Left renal cortex interstitium (tissue), 4 donors: ENCODE data around the gene SETD6. TPM values are rescaled to one million over a fixed set of nuclear protein-coding genes. Genes with fewer than 3 reads are reported as not detected.

Experiments used
- DNase-seq, 4 donors: peaks; one replicate each; pipeline ENCODE4 v3.0.0-alpha.2; 2013; ENCODE audit warnings: low read depth in 4 of 4, low spot score in 2 of 4, missing footprints in 1 of 4
- polyA plus RNA-seq, 4 donors: library from polyadenylated mRNA; unstranded; fragments of 120-200 nt; gene quantifications; one replicate each; pipeline ENCODE4 v1.2.1, GENCODE V29; 2013; ENCODE audit not compliant: insufficient read length in 4 of 4

SETD6 gene
- polyA plus RNA-seq, 4 donors = 22.4 to 51.2 (median 35.1) TPM

GRCh38 chr16:58507195-58507962, 7.9 kb upstream of the SETD6 start:
- no peak for DNase-seq

DNA sequence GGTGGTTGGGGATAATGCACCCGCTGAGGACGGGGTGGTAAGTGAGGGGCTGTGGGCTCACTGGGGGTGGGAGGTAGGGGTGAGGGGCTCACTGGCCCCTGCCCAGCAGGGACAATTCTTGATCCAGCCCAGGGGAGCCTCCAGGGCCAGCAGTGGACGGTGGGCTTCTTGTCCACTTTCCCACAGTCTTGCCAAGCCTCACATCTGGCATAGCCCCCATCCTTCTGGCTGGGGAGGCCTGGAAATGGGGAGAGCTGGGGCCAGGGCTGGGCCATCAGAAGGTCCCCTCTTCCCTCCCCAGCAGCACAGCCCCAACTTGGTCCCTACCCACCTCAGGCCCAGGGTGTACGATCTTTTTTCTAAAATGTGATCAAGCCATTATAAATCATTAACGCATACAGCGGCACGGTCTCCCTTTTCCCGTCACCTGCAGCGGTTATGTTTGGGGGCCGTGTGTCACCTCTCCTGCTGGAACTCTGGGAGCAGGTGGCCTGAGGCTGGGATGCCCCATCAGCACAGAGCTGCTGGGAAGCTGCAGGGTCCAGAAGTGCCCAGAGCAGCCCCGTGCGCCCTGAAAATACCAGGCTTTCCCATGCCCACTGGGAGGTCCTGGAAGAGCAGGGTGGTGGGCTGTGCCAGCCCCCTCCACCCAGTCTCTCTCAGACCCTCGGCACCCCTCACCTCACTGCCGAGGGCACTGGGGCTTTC, 7.2 kb upstream of the SETD6 start:
- DNase-seq = no peak

GRCh38 chr16:58508671-58509251, 6.6 kb upstream of the SETD6 start:
- no peak for DNase-seq

DNA sequence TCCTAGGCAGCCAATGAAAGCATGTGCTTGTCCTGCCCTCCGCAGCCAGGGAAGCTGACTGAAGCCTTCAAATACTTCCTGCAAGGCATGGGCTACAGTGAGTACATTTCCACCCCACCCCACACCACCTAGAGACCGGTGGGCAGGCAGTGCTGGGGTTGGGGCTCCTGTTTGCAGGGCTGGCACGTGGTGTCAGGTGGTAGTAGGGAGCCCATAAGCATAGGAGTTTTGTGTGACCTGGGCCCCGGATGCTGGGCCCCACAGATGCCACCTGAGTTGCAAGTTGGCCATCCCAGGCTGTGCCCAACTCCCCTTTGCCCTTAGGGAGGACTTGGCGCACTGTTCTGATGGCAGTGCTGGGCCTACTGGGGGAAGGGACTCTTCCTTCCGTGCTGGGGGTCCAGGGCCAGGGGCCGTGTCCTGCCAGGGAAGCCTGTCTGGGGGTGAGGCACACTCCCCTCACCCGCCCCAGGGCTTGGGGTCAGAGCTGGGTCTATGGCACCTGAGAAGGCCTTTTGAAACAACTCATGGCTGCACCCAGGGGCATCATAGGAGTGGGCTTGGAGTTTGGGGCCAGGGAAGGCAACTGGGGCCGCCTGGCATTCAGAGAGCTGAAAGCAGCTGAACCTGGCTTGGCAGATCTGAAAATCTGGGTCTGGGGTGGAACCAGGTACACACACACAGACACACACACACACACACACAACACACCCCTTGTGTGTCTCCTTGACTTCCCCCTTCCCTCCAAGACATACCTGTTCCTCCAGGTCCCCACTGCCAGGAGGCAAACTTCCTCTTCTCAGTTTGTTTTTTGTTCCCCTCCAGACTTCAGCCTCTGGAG, 5.8 kb upstream of the SETD6 start:
- DNase-seq = no peak

GRCh38 chr16:58510097-58510775, 5.1 kb upstream of the SETD6 start:
- DNase-seq = no peak

- DNase-seq = no peak
These were observed 4.3 kb upstream of the SETD6 start for GRCh38 chr16:58510776-58511628.

DNA sequence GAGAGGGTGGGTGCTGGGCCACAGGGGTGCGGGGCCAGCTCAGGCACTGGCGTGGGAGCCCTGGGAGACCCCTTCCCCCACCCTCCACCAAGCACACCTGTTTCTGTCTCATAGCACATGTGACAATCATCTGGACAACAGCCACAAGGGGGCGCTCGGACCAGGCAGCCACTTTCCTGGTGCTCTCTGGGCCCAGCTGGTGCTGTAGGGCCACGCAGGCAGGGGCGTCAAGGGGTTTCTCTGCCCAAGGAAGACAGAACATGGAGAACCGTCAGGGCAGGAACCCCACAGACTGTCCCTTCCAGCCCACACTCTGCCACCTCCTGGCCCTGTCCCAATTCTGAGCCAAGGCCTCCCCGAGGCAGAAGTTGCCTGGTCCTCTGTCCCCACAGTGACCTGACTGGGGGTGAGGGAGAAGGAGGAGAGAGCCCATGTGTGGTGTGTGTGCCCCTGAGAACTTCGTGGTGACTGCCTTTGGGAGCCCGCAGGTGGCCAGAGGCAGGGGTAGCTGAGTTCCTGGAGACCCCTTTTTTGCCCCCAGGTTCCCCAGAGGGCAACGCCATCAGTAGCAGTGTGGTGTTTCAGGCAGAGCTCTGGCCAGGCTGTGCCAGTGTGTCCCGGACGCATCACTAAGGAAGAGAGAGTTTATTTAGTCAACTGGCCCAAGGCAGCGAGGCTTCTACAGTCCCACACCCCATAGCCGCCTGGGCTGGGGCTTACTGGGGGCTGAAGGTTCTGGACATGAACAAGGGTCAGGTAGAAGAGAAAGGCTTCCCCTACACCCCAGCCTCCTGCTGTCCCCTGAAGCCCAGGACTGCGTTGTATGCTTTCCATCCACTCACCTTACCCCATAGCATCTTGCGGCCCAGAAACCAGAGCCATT, 3.1 kb upstream of the SETD6 start:
- no peak for DNase-seq

DNA sequence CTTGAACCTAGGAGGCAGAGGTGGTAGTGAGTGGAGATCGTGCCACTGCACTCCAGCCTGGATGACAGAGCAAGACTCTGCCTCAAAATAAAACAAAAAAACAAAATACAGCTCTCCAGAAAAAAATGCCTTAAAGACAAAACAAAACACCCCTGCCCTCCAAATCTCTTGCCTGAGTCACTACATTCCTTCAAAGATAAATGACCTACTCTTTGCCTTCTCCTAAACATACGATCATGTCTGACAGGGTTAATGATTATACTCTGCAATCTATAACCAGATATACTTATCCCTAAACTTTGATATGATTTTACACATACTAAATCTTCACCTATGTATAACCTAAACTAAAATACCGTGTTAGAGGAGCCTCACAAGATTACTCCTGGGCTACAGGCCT, 1.4 kb upstream of the SETD6 start:
- no peak for DNase-seq

DNA sequence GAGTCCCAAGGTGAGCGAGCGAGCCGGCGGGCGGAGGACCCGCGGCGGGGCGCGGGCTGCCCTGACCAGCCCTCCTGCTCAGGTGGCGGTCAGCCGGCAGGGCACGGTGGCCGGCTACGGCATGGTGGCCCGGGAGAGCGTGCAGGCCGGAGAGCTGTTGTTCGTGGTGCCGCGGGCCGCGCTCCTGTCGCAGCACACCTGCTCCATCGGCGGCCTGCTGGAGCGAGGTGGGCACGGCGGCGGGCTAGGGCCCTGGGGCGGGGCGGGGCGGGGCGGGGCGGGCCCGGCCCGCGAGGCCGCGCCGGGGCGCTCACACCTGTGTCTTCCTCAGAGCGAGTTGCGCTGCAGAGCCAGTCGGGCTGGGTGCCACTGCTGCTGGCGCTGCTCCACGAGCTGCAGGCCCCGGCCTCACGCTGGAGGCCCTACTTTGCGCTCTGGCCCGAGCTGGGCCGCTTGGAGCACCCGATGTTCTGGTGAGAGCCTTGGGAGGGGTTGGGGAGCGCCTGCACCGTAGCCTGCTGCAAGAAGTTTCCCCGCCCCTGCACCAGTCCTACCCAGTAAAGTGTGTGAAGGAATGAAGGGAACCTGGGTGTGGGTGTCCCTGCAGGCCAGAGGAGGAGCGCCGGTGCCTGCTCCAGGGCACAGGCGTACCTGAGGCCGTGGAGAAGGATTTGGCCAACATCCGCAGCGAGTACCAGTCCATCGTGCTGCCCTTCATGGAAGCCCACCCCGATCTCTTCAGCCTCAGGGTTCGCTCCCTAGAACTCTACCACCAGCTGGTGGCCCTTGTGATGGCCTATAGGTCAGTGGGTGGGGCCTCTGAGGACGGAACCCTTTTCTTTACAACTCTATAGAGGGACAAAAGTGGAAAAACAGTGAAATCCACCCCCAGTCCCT, 802 bp downstream of the SETD6 start:
- DNase-seq = no peak

- DNase-seq = no peak
These were observed 1.4 kb downstream of the SETD6 start for GRCh38 chr16:58516768-58517107.

DNA sequence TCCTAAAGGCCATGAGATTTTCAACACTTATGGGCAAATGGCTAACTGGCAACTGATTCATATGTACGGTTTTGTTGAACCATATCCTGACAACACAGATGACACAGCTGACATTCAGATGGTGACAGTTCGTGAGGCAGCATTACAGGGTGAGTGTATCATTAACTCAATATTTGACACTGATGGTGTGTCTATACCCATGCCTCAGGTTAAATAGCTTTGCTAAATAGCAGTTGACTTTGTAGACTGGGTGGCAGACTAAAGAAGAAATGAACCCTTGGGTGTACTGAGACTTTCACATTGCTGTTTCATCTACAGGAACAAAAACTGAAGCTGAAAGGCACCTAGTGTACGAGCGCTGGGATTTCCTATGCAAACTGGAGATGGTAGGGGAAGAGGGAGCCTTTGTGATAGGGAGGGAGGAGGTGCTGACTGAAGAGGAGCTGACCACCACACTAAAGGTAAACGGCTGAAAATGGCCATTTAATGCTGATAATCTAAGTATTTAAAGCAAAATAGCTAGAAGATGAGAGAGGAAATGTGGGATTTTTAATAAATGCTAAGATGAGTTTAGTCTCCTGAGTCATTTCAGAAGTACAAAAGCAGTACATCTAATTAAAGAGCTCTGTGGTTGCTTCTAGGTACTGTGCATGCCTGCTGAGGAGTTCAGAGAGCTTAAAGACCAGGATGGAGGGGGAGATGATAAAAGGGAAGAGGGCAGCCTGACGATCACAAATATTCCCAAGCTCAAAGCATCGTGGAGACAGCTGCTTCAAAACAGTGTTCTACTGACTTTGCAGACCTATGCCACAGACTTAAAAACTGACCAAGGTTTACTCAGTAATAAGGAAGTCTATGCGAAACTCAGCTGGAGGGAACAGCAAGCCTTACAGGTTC, 3.0 kb downstream of the SETD6 start:
- no peak for DNase-seq

DNA sequence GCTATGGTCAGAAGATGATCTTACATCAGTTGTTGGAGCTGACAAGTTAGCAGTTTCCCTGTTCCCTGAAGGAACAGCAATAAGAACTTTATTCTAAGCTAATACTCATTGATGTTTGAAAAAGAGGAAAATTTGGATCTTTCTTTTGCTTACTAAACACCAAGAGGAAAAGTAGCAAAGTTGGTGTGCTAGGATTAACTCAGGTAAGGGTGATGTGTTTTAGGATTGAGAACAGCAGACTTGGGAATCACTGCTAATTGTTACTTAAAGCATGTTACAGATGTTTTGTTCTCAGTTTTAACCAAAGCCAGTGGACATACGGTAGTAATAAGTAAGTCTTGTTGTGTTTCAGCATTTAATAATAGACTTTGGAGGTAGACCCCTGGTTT, 3.7 kb downstream of the SETD6 start:
- no peak for DNase-seq

- no peak for DNase-seq
These were observed 4.4 kb downstream of the SETD6 start for GRCh38 chr16:58519707-58520106.

DNA sequence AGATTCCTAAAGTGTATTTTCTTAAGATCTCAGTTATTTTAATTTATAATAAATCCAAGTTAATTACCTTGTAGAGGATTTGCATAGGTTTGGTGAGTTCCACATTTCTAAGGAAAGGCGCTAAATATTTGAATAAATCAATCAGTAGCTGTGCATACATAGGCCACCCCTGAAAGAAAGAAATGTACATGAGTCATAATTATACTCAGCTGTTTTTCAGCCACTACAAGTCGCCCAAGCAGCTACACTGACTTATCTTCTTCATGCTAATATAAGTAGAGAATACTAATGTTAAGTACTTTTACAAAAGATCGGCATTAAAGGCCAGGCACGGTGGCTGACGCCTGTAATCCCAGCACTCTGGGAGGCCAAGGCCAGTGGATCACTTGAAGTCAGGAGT, 14.9 kb downstream of the SETD6 start:
- DNase-seq = no peak

DNA sequence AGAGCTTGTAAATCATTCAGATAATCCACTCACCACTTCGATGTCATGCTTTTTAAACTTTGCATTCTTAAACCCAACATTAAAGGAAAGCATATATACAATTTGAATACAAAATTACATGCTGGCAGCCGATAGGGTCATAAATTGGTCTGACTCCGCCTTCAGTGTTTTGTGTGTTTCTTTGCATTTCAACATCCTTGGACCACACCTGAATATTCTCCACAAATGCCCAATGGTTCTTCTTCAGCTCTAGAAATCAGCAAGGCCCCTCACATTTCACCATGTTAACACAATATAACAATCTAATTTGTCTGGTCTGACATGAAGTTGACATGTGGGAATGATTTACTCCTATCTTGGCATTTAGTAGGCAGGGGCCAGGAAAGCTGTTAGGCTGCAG, 17.1 kb downstream of the SETD6 start:
- DNase-seq = no peak

DNA sequence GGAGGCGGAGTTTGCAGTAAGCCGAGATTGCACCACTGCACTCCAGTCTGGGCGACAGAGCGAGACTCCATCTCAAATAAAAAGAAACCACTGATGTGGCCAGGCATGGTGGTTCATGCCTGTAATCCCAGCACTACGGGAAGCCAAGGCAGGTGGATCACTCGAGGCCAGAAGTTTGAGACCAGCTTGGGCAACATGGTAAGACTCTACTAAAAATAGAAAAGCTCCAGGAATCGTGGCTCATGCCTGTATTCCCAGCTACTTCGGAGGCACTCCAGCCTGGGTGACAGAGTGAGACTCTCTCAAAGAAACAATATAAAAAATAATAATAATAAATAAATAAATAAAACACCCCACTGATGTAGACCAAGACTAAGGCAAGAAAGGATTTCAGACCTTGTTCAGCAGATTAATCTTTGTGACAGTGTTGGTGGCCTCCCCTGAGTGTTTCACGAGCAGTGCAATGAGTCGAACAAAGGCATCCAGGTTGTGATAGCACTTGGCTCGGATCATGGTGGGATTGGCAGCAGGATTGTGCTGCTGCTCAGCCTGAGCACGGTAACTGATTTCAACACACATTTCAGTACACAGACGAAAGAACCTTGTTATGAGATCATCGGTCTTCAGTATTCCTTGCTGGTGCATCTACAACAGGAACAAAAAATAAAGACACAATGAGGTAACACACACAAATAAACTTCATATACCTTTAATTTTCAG, 18.6 kb downstream of the SETD6 start:
- no peak for DNase-seq
